Breast epithelium (tissue), 4 donors: Measurements from ENCODE around the gene TLE2. TPM values are rescaled to one million over a fixed set of nuclear protein-coding genes. Genes with fewer than 3 reads are reported as not detected.
"Not testable (repeated sequence)": the region's sequence is repeated elsewhere in the genome, so short reads cannot be mapped to it uniquely, and the experiment has no call there.

Experiments
- DNase-seq, 2 donors: peaks; one replicate each; pipeline ENCODE4 v3.0.0-alpha.2; 2019; ENCODE audit warnings: low spot score in 2 of 2
- H3K27ac ChIP-seq, 2 donors: fragments of 200-600 bp; sonication (generic) in 1 of 2; one replicate each; pipeline ENCODE4 v1.5.1; 2016 to 2019; ENCODE audit warnings: mild to moderate bottlenecking in 1 of 2
- H3K27me3 ChIP-seq, 2 donors: fragments of 200-600 bp; sonication (generic) in 1 of 2; one replicate each; pipeline versions ENCODE4 v1.5.1 to v1.6.0; 2017 to 2019; ENCODE audit warnings: control low read depth in 1 of 2, mild to moderate bottlenecking in 1 of 2
- H3K36me3 ChIP-seq: fragments of 200-600 bp; one replicate; pipeline ENCODE4 v1.5.1; 2019
- H3K4me1 ChIP-seq, 2 donors: fragments of 200-600 bp; sonication (generic); one replicate each; pipeline ENCODE4 v1.5.1; 2016 to 2019; ENCODE audit warnings: control low read depth in 1 of 2
- H3K4me3 ChIP-seq, 3 donors: fragments of 200-600 bp; sonication (generic); 1 replicate in 2 of 3; 2 replicates in 1 of 3; pipeline ENCODE4 v1.5.1; 2016 to 2019; ENCODE audit warnings: mild to moderate bottlenecking in 3 of 3, moderate library complexity in 2 of 3
- H3K9me3 ChIP-seq, 2 donors: fragments of 200-600 bp; sonication (generic) in 1 of 2; one replicate each; pipeline ENCODE4 v1.5.1; 2016 to 2019; ENCODE audit warnings: control low read depth in 1 of 2
- CTCF ChIP-seq, 3 donors: fragments of 450-650 bp; IDR thresholded peaks; one replicate each; pipeline ENCODE4 v1.5.1; 2016 to 2017; ENCODE audit warnings: antibody characterized with exemption in 3 of 3, mild to moderate bottlenecking in 3 of 3, moderate library complexity in 3 of 3
- POLR2A ChIP-seq: fragments of 450-650 bp; IDR thresholded peaks from one replicate; pipeline ENCODE4 v1.6.1; 2016; ENCODE audit warnings: antibody characterized with exemption, mild to moderate bottlenecking, moderate library complexity
- POLR2AphosphoS5 ChIP-seq, 3 donors: sonication (generic); formaldehyde crosslinking; IDR thresholded peaks; one replicate each; pipeline ENCODE4 v1.6.1; 2017; ENCODE audit warnings: antibody characterized with exemption in 3 of 3
- intact Hi-C: fragments of 100-400 bp; cut with DNase I; formaldehyde crosslinking; loops from one replicate; pipeline ENCODE4 v1.15.1; 2023; ENCODE audit warnings: low total_unique reads
- total RNA-seq, 3 donors: library from RNA; depleted of rRNA; stranded (reverse); fragments of >200 nt; gene quantifications; one replicate each; pipeline ENCODE4 v1.1.0, GENCODE V29; 2016

Gene TLE2
- total RNA-seq, 3 donors from 2014 or later = 25.3 to 65.6 (median 35.1) TPM

- no peak for DNase-seq
- peak overlapping the region; percentile 87 to 93 for H3K27ac ChIP-seq
- no peaks in the 10 kb centered on the region for H3K27me3 ChIP-seq
- intact Hi-C loops = loop anchor here (5.0 kb wide), 1 partner anchor 1619 kb away; the partner anchor contains the start of gene MYDGF
- TF ChIP-seq POLR2A = no peak
- no peaks in the 10 kb centered on the region for H3K9me3 ChIP-seq
- H3K4me1 ChIP-seq = peaks cover 11 to 43% of the 10 kb centered on the region in 2 donors
- H3K4me3 ChIP-seq = no peak overlapping the region
- H3K36me3 ChIP-seq = no peaks in the 10 kb centered on the region
Measured at GRCh38 chr19:3053780-3054179, 24.7 kb upstream of the TLE2 start.

GRCh38 chr19:3053218-3053621 is 24.1 kb upstream of the TLE2 start:
- TF ChIP-seq POLR2A = no peak
- no peak for TF ChIP-seq CTCF (IDR thresholded peaks at IDR 0.05)
- no peak for TF ChIP-seq POLR2AphosphoS5 (IDR thresholded peaks at IDR 0.05)
- Histone ChIP-seq H3K27me3 (no peaks in the 10 kb centered on the region), H3K36me3 (no peaks in the 10 kb centered on the region), H3K4me3 (no peak overlapping the region), H3K27ac (peak overlapping the region; percentile 38 to 87), H3K4me1 (peaks cover 11 to 38% of the 10 kb centered on the region in 2 donors), H3K9me3 (no peaks in the 10 kb centered on the region)
- DNase-seq = no peak
- intact Hi-C loops = loop anchor here (5.0 kb wide), 1 partner anchor 1619 kb away; the partner anchor contains the start of gene MYDGF

- H3K27ac ChIP-seq, H3K27me3 ChIP-seq, H3K36me3 ChIP-seq, H3K9me3 ChIP-seq, H3K4me1 ChIP-seq, H3K4me3 ChIP-seq, DNase-seq: not testable (repeated sequence)
- intact Hi-C loops = loop anchor here (5.0 kb wide), 1 partner anchor 1622 kb away; the partner anchor contains the start of gene MYDGF
Measured at GRCh38 chr19:3050016-3050415, 20.9 kb upstream of the TLE2 start.

GRCh38 chr19:3049089-3049488 is 20.0 kb upstream of the TLE2 start:
- intact Hi-C loops = no loop called here
- Histone ChIP-seq H3K27ac (peak overlapping the region in 1 of 2 donors; percentile 12), H3K4me1 (peaks cover 0 to under 1% of the 10 kb centered on the region in 2 donors), H3K36me3 (no peaks in the 10 kb centered on the region), H3K9me3 (no peaks in the 10 kb centered on the region), H3K4me3 (no peak overlapping the region), H3K27me3 (no peaks in the 10 kb centered on the region)
- TF ChIP-seq POLR2A = no peak
- TF ChIP-seq POLR2AphosphoS5 (IDR thresholded peaks at IDR 0.05) = no peak
- no peak for TF ChIP-seq CTCF (IDR thresholded peaks at IDR 0.05)
- DNase-seq = no peak

GRCh38 chr19:3048190-3048533 is 19.1 kb upstream of the TLE2 start:
- Histone ChIP-seq H3K36me3 (no peaks in the 10 kb centered on the region), H3K9me3 (no peaks in the 10 kb centered on the region), H3K27ac (peak overlapping the region; percentile 88 to 90), H3K4me1 (no peaks in the 10 kb centered on the region), H3K27me3 (no peaks in the 10 kb centered on the region), H3K4me3 (no peak overlapping the region)
- TF ChIP-seq POLR2A (no peak), CTCF (IDR thresholded peaks at IDR 0.05) (no peak), POLR2AphosphoS5 (IDR thresholded peaks at IDR 0.05) (no peak)
- no peak for DNase-seq
- intact Hi-C loops = no loop called here

- Histone ChIP-seq H3K4me1 (no peaks in the 10 kb centered on the region), H3K36me3 (no peaks in the 10 kb centered on the region), H3K4me3 (peak overlapping the region; percentile 42 to 70 (median 68)), H3K27ac (peak overlapping the region; percentile 88 to 90), H3K27me3 (no peaks in the 10 kb centered on the region), H3K9me3 (no peaks in the 10 kb centered on the region)
- DNase-seq = peak; percentile 79 to 82
- TF ChIP-seq POLR2A (no peak), POLR2AphosphoS5 (IDR thresholded peaks at IDR 0.05) (peak in 2 of 3 donors; percentile 58 to 61)
- intact Hi-C loops = no loop called here
Measured at GRCh38 chr19:3047496-3048189, 18.6 kb upstream of the TLE2 start.
